Fibroblast of lung (primary cell): ENCODE results near the gene MEMO1.

Experiments used
- EZH2 ChIP-seq: IDR thresholded peaks from 2 replicates; pipeline ENCODE4 v1.5.1; 2012; ENCODE audit warnings: low read length, control low read depth, mild to moderate bottlenecking; ENCODE audit errors: missing control alignments
- TF ChIP-seq, protein P1 (sequence below), 2 donors: IDR thresholded peaks in 1 of 2; conservative IDR thresholded peaks in 1 of 2; 1 replicate in 1 of 2; 2 replicates in 1 of 2; pipeline ENCODE4 v1.5.1; 2011 to 2012; ENCODE audit warnings: low read length in 2 of 2, control low read depth in 1 of 2, inconsistent platforms in 1 of 2, low read depth in 1 of 2, mild to moderate bottlenecking in 1 of 2

DNA sequence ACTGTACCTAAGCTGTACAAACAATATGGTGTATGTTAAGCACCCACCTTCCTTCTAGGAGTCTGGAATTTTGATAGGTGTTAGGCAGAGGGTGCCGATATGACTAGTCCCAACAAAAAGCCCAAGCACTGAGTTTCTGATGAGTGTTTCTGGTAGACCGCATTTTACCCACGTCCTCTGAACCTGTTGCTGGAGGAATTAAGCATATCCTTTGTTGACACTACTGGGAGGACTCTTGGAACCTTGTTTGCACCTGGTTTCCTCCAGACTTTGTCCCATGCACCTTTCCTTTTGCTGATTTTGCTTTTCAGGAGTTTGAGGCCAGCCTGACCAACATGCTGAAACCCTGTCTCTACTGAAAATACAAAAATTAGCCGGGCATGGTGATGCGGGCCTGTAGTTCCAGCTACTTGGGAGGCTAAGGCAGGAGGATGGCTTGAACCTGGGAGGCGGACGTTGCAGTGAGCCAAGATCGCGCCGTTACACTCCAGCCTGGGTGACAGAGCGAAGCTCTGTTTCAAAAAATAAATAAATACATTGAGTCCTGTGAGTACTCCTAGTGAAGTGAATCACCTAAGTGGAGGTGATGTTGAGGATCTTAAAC lies 41.1 kb upstream of the MEMO1 start:
- TF ChIP-seq, protein P1, sequence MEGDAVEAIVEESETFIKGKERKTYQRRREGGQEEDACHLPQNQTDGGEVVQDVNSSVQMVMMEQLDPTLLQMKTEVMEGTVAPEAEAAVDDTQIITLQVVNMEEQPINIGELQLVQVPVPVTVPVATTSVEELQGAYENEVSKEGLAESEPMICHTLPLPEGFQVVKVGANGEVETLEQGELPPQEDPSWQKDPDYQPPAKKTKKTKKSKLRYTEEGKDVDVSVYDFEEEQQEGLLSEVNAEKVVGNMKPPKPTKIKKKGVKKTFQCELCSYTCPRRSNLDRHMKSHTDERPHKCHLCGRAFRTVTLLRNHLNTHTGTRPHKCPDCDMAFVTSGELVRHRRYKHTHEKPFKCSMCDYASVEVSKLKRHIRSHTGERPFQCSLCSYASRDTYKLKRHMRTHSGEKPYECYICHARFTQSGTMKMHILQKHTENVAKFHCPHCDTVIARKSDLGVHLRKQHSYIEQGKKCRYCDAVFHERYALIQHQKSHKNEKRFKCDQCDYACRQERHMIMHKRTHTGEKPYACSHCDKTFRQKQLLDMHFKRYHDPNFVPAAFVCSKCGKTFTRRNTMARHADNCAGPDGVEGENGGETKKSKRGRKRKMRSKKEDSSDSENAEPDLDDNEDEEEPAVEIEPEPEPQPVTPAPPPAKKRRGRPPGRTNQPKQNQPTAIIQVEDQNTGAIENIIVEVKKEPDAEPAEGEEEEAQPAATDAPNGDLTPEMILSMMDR (conservative IDR thresholded peaks at IDR 0.05 in 1 of 2, IDR thresholded peaks at IDR 0.05 in 1 of 2; ENCODE audit: low read depth in 1 of 2, low read length in 2 of 2): no peak
- TF ChIP-seq EZH2: no peak
